Activated T-helper 1 cell treated with anti-CD3 and anti-CD28 coated beads, Interleukin-2, amount 50 U/mL, for 16 hours (primary cell): Measurements from ENCODE around the gene RAB3D.
"Not testable (repeated sequence)": the region's sequence is repeated elsewhere in the genome, so short reads cannot be mapped to it uniquely, and the experiment has no call there.

Experiments
- DNase-seq, 2 donors: peaks; one replicate each; pipeline ENCODE4 v3.0.0-alpha.2; 2020; ENCODE audit warnings: low read depth in 1 of 2, low spot score in 1 of 2

RAB3D gene

DNA sequence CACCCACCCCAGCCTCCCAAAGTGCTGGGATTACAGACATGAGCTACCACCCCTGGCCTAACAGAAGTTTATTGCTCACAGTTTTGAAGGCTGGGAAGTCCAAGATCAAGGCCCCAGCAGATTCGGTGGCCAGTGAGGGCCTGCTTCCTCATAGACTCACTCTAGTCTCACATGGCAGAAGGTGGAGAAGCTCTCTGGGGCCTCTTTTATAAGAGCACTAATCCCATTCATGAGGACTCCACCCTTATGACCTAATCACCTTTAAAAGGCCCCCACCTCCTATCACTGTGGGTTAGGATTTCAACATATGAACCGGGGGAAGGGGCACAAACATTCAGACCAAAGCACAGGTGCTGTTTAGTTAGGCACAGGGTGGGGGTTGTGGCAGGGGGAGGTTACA, 28.1 kb upstream of the RAB3D start:
- DNase-seq = no peak

DNA sequence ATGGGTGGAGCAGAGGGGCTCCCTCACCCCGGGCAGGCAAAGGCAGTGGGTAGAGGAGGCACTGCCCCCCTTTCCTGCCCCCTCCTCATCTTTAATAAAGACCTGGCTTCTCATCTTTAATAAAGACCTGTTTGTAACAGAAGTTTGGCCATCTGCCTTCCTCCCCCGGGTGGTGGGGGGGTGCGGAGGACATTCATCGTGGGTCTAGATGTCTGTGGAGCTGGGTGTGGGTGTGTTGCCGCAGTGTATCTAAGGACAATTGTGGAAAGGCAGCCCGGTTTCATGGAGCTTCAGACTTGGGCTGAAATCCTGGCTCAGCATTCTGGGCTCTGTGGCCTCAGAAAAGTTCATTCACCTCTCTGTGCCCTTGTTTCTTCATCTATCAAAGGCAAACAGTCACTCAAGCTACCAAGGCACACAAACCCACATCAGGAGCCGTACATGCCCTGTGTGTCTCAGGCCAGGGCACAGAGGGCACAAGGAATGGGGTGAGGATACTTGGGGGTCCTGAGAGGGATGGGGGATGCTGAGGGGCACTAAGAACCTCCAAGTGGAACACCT, 26.2 kb upstream of the RAB3D start:
- no peak for DNase-seq

DNA sequence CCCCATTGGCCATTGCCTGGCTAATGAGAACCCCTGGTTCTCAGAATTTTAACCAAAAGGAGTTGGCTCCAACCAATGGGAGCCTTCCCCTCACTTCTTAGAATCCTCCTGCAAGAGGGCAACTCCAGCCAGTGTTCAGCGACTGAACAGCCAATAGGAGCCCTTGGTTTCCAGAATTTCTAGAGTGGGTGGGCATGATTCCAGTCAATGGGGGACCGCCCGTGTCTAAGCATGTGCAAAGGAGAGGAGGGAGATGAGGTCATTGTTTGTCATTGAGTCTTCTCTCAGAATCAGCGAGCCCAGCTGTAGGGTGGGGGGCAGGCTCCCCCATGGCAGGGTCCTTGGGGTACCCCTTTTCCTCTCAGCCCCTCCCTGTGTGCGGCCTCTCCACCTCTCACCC, 25.5 kb upstream of the RAB3D start:
- DNase-seq = no peak

DNA sequence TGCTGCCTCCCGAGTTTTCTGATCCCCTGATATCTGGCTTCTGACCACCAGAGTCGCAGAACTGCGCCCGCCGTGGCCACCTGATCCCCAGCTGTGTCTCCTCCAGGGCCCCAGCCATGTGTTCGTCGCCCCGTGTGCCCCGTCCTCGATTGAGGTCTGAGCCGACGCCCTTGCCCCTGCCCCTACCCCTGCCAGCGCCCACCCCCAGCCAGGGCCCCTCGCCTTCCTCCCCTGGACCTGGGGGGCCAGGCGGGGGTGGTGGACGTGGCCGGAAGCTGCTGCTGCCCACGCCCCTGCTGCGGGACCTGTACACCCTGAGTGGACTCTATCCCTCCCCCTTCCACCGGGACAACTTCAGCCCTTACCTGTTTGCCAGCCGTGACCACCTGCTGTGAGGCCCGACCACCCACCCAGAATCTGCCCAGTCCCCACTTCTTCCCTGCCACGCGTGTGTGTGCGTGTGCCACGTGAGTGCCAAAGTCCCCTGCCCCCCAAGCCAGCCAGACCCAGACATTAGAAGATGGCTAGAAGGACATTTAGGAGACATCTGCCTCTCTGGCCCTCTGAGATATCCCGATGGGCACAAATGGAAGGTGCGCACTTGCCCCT, 24.9 kb upstream of the RAB3D start:
- no peak for DNase-seq

DNA sequence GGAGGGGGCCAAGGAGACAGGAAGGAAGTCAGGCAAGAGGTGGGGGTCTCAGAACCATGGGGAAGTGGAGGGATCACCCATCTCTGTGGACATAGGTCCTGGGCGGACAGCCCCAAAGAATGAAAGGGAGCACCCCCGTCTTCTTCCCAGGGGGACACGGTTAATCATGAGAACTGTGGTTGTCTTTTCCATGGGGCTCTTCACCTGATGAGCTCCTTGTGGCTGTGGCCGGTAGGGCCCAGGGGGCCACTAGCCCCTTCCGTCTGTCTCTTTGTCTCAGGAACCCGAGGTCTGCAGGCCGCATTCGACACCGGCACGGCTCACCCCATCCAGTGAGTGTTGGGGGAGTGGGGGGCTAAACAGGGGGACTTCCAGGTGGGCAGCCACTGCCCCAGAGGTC, 24.4 kb upstream of the RAB3D start:
- DNase-seq = no peak

DNA sequence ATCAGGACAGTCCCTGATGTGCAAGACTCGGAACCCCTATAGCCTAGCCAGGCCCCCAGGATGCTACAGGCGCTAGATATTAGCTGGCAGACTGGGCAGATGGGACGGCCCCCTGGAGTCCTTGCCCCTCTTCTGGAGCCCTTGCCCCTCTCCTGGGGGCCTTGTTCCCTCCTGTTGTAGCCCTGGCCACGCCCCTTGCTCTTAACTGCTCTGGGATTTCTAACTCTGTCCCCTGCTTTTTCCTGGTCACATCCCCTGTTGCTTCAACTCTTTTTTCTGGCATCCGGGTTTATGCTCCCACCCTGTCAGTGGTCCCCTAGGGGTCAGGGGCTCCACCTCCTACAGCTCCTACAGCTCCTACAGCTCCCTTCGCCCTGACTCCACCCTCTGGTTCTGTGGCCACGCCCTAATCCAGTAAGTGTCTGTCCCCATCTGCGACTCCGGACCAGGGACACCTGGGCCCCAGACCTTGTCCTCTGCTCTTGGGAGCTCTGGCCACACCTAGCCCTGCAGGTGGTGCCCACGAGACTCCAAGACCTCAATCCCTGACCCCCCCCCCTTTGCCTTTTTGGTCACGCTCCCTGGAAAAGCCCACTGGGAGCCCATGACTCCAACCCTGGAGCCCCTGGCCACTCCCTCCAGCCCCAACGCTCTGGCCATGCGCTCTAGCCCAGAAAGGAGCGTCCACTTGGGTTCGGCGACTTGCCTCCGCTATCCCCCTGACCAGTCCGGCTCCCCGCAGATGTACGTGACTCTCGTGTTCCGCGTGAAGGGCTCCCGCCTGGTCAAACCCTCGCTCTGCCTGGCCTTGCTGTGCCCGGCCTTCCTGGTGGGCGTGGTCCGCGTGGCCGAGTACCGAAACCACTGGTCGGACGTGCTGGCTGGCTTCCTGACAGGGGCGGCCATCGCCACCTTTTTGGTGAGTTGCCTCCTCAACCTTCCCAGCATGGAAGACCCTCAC, 22.6 kb upstream of the RAB3D start:
- no peak for DNase-seq

DNA sequence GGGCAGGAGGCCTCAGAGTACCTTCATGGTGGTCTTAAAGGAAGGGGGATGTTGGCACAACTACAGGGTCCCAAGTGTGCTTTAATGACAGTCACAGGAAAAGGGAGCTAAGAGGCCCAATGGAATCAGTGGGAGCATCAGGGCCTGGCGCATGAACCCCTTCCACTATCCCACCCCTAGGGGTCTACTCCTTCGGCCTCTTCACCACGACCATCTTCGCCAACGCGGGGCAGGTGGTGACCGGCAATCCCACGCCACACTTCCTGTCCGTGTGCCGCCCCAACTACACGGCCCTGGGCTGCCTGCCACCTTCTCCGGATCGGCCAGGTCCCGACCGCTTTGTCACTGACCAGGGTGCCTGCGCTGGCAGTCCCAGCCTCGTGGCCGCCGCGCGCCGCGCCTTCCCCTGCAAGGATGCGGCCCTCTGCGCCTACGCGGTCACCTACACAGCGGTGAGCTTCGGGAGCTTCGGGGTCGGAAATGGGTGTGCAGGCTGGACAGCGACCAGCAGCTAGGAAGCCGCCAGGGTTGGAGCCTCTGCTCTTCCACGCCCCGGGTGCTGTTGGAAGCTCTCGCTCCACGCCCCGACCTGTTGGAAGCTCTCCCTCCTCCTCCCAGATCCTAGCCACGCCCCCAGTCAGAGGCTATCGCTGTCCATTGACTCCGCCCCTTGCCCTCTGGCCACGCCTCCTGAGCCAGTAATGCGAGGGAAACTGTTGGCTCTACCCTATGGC, 21.7 kb upstream of the RAB3D start:
- no peak for DNase-seq

DNA sequence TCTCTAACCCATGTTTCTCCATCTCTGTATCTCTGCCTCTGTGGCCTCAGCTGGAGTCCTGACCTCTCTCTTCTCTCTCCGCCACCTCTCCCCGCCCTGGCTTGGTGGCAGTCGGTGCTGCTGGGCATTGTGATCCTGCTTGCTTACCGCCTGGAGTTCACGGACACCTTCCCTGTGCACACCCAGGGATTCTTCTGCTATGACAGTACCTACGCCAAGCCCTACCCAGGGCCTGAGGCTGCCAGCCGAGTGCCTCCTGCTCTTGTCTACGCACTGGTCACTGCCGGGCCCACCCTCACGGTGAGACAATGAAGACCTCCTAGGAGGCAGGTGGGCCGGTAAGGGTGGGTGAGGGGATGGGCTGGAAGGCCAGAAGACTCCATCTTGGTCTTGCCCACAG, 20.0 kb upstream of the RAB3D start:
- DNase-seq = no peak

DNA sequence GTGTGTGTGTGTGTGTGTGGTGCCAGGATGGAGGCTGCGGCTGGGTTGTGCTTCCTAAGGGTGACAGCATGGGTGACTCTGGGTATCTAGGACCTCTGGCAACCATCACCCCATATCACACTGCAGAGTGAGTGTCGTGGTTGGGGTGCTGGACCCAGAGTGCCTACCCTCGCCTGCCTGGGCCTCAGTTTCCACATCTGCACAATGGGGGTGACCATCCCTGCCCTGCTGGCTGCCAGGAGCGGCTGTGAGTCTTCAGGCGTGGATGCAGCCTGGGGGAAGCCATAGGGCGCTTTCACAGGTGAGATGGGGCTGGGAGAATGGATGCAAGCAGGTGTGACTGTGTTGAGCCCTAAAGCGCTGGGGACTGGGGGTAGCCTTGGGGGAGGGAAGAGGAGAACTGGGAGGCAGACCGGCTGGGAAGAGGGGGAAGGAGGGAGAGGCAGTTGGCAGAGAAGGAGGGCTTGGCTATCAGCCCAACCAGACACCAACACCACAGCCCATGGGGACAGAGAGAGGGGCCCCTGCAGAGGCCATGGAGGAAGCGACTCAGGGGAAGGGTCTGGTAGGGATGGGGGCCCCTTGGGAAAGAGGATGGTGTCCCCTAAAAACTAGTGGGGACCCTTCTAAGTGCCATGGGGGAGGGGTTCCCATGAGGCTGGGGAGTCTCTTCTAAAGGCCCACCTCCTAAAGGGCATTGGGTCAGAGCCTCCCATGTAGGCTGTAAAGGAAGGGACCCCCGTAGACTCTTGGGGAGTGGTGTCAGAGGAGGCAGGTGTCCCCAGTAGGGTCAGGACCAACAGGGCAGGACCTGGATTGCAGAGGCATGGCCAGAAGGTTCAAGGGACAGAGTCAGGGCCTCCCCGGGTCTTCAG, 17.5 kb upstream of the RAB3D start:
- no peak for DNase-seq

DNA sequence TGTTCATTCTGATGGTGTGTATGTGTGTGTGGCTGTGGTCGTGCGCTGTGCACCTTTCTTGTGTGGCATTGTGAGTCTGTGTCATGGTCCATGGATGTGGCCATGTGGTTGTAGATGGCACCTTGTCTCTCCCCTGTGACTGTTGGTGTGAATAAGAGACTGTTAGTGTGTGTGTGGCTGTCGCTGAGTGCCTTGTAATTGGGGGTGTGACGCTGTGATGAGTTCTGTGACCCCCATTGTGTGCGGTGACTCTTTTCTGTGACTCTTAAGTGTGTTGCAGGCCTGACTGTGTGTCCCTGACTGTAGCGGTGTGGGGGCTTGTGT, 16.6 kb upstream of the RAB3D start:
- no peak for DNase-seq

DNA sequence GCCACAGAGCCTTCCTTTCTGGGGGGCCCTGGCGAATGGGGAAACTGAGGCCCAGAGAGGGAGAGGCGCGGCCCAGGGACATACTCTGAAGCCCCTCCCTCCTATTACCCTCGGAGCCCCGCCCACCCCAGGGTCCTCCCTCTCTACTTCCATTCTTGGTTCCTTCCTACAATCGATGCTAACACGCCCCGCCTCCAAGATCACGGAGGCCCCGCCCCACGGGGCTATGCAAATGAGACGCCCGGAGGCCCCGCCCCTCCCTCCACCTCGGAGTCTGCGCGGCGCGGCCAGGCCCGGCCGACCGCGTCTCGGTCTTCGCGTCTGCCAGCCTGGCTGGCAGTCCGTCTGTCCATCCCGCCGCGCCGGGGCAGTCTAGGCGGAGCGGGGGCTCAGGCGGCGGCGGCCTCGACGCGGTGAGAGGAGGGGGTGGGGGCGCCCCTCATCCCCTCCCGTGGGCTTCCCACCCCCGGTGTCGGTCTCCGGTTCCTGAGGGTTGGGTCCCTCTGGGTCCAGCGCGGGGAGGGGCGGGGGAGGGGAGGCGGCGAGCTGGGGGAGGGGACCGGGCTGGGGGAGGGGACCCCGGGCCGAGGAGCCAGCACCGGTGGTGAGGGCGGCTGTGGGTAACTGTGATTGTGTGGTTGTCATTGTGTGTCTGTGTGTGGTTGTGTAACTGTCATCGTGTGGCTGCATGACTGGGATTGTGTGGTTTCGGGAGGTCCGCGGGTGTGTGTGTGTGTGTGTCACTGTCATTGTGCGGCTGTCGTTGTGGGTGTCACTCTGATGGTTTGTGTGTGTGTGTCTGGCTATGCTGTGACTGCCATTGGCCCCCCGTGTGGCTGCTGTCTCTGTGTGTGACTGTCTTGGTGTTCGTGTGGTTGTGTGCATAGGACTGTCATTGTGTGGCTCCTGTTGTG, 16.0 kb upstream of the RAB3D start, which contains the start of gene PLPPR2:
PLPPR2 (plus strand) TSS at position 273 of the 914 bp plus-strand sequence. CDS start 2,242 bp downstream, outside the sequence.
- peak; percentile 51 to 63 for DNase-seq

DNA sequence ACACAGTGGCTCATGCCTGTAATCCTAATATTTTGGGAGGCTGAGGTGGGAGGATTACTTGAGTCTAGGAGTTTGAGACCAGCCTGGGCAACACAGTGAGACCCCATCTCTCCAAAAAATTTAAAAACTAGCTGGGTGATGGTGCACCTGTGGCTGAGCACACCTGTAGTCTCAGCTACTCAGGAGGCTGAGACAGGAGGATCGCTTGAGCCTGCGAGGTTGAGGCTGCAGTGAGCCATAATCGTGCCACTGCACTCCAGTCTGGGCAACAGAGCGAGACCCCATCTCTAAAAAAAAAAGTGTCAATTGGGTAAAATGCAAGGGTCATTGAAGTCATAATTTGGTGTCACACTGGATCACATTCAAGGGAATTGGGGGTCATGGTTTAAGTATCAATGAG, 14.6 kb upstream of the RAB3D start:
- not testable (repeated sequence) for DNase-seq

DNA sequence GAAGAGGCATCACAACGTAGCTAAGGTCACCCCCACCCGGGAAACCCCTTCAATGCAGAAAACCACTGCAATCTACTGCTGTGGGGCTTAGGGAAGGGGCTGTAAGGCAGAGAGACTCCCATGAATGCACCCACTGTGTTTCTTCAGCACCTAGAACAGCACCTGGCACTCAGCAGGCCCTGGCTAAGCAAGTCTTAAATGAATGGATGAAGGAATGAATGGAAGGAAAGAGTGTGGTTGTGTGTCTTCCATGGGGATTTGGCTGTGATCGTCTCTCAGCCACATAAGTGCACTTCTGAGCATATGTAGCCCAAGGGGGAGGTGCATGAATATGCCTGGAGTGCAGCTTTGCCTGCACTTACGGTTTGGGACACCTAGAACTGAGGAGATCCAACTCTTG, 9.7 kb upstream of the RAB3D start:
- DNase-seq = no peak

DNA sequence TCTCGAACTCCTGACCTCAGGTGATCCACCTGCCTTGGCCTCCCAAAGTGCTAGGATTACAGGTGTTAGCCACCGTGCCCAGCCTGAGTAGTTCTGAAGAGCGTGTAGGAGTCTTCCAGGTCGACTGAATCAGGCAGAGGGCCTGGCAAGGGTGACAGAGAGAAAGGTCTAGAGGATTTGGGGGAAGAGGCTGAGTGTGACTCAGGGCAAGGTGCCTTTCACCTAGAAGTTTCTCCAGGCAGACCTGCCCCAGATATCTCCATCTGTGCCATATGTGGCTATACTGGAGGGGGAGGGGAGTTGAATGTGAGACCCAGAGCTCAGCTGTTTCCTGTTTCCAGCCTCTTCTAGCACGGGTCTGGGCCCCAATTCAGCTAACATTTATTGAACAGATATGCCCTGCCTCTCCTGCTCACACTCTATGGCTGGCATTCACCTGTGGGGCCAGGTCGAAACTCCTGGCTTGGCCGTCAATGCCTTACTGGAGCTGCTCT, 8.1 kb upstream of the RAB3D start:
- no peak for DNase-seq

DNA sequence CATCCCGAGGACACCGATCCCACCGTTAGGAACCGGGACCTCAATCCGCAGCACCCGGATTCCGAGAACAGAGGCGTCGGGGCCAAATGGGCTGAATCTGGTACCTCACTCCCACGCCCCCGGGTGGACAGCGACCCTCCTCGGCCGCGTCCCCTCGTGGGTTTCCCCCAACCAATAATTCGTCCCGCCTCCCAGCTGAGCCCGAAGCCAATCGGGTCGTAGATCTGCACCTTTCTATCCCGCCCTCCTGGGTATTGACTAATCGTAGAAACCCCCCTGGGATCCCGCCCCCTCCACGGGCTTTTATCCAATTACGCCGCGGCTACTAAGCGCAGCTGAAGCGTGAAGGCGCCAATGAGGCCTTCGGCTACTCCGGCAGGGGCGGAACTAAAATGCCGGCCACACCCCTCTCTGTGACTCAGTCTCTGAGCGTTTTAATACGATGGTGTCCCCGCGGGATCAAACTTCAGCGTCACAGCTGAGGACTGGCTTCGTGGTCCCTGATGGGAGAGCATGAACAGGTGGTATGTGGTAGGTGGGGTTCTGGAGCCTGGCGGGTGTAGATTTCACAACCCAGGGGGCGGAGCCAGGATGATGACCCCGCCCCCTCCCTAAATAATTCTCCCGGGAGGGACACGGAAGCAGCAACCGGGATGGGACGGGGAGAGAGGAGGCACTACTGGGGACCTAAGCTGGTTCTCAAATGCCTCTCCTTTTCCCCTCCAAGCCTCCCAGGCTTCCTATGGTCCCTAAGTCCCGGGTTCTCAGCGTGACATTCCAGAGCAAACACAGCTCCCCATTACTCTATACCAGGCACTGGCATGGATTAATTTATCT, 6.9 kb upstream of the RAB3D start, which contains the start of the genes CCDC159 and TMEM205:
CCDC159 (plus strand) TSS at position 416 of the 837 bp plus-strand sequence; CDS start at position 504, 88 bp downstream.
TMEM205 (minus strand) TSS at position 165 of the 837 bp plus-strand sequence. CDS start 649 bp downstream, outside the sequence.
- DNase-seq = peak; percentile 94 to 96

DNA sequence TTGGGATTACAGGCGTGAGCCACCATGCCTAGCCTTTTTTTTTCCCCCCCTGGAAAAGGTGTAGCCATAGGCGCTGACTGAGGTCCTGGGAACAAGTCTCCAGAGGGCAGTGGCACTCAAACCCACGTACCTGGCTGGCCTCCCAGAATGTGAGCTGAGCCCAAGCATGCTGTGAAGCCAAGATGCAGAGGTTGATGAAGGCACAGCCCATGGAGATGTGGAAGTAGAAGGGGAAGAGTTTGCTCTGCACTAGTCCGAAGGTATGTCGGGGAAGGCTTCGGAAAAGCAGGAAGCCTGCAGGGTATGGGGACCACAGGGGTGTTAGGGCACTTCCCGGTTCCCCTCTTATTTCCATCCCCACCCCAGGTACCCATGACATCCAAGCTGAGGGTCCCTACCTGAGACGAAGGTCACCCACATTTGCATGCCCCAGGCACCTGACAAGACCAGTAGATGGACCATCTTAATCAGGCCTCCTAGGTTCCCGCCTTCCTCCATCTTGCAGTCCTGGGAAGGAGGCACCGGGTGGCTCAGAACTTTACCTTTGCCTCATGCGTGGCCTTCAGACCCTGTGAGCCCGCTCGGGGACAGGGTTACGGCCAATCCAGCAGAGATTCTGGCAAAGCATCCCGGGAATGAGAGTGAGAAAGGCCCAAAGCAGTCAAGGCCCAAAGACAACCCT, 5.8 kb upstream of the RAB3D start:
- no peak for DNase-seq

DNA sequence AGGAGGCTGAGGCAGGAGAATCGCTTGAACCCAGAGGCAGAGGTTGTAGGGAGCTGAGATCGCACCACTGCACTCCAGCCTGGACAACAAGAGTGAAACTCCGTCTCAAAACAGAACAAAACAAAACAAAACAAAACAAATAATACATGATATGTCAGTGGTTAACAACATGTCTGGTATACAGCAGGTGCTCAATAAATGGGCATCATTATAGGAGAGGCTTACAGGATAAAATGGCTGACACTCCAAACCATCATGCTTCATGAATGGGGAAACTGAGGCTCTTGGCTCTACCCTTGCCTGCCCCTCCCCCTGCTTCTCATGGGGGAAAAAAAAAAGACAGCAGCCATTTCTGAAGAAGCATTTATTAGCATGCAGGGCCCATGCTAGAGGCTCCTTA, 3.0 kb upstream of the RAB3D start:
- DNase-seq = no peak

DNA sequence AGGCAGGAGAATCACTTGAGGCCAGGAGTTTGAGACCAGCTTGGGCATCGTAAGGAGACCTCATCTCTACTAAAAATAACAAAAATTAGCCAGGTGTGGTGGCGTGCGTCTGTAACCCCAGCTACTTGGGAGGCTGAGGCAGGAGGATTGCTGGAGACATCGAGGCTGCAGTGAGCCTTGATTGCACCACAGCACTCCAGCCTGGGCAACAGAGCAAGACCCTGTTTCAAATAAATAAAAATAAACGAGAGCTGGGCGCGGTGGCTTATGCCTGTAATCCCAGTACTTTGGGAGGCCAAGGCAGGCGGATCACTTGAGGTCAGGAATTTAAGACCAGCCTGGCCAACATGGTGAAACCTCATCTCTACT, 626 bp upstream of the RAB3D start:
- DNase-seq = not testable (repeated sequence)
